Endothelial cell of hepatic sinusoid (primary cell): ENCODE measurements around the gene RHEBL1.

Source experiments
- in situ Hi-C: cut with HindIII; loops from 2 replicates; pipeline ENCODE4 v1.10.0; 2017; ENCODE audit warnings: low sequenced_read_pairs

Gene RHEBL1

DNA sequence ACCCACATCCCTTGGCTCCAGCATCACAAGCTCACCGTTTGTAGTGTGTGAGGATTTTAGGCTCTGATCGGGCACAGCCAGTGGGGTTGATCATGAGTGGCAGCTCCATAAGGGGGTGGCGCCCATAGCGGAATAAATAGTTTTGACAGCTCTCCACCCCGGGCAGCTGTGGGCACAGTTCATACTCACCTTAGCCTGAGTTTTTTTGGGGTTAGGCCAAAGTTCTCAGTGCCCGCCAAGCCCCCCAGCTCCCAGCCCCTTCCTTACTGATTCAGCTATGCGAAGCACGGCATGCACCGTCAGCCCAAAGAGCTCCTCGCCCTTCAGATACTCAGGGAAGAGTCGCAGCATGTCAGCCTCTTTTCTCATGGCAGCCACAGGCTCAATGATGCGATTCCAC, 45.2 kb downstream of the RHEBL1 start:
- in situ Hi-C loops: loop anchor here (5.0 kb wide), 1 partner anchor 243 kb away; the partner anchor contains the start of gene TUBA1C

DNA sequence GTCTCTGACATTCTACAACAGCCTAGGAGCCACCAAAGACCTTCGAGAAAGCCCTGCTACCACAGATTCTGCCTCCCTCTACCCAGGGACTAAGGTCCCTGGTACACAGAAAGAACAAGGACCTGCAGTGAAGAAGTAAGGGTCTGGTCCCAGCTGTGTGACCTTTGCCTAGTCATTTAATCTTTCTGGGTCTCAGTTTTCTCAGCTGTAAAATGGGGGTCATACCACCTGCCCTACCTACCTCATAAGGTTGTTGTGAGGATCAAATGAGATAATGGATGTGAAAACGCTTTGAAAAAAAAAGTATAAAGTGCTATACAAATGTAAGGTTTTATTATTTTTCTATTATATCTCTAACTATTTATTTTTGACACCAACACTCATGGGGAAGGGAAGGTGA, 46.0 kb downstream of the RHEBL1 start:
- in situ Hi-C loops: loop anchor here (5.0 kb wide), 1 partner anchor 243 kb away; the partner anchor contains the start of gene TUBA1C

DNA sequence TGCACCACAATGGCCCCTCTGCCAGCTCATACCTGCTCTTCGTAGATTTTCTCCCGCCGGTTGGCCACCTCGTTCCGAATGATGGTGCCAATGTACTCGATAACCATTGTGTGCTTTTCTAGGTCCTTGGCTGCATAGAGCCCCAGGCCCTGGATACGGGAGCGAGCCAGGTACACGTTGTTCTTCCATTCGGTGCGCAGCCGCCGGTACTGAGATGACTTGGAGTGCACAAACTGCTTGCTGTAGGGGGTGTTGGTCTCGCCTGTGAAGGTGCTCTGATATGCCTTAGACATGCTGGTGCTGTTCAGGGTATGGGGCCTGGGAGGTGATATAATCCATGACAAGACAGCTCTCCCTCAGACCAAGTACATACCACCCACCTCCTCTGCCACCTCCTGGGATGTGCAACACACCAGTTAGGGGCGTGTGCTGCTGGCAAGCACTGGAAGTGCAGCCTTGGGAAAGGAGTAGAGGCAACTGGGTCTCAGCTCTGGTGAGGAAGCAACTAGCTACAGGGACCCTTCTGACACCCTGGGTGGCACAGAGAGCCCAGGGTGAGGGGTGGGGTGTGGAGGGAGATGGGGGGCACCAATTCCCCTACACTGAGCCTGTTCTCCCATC, 47.1 kb downstream of the RHEBL1 start:
- in situ Hi-C loops: loop anchor here (5.0 kb wide), 1 partner anchor 245 kb away; the partner anchor contains the start of gene TUBA1C

DNA sequence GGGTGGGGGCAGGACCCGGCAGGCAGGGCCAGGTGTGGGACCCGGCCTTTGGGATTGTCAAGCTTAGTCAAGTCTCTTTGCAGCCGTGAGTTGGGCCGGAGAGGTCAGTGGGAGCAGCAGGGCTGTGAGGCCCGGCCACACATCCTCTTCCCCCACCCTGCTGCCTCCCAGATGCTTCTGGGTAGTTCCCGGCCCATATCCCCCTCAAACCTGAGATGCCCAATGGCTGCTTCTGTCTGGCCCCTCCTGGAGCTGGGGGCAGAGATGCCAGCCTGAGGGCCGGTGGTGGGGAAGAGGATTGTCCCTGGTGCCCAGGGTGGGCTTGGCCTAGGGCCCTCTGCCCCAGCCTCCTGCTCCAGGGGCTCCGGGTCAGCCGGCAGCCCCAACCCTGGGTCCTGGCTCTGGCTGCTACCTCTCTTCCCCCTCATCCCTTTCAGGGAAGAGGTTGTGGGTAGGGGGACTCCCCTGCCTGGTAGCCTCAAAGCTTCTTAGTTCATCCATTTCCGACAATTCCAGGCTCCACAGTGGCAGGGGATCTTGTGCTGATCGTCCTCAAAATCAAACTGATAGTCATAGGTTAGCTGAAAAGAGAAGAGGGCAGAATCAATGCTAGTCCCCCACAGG, 48.4 kb downstream of the RHEBL1 start:
- in situ Hi-C loops: loop anchor here (5.0 kb wide), 1 partner anchor 246 kb away; the partner anchor contains the start of gene TUBA1C

DNA sequence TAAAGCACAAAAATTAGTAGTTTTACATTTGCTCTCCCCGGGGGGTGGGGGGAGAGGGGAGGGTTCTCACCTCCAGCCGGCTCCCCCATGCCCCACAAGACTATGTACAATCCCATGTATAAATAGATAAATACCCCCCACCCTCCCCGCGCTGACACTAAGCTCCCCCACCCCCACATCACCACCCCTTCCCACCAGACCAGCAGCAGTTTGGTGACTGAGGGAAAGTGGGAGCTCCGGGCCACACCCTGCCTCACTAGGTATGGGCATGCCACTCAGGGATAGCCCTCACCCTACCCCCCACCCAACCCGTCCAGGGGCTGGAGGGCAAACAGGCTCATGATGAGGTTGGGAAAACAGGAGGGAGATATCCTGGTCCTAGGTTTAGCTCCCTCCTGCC, 49.3 kb downstream of the RHEBL1 start:
- in situ Hi-C loops: loop anchor here (5.0 kb wide), 1 partner anchor 247 kb away; the partner anchor contains the start of gene TUBA1C

DNA sequence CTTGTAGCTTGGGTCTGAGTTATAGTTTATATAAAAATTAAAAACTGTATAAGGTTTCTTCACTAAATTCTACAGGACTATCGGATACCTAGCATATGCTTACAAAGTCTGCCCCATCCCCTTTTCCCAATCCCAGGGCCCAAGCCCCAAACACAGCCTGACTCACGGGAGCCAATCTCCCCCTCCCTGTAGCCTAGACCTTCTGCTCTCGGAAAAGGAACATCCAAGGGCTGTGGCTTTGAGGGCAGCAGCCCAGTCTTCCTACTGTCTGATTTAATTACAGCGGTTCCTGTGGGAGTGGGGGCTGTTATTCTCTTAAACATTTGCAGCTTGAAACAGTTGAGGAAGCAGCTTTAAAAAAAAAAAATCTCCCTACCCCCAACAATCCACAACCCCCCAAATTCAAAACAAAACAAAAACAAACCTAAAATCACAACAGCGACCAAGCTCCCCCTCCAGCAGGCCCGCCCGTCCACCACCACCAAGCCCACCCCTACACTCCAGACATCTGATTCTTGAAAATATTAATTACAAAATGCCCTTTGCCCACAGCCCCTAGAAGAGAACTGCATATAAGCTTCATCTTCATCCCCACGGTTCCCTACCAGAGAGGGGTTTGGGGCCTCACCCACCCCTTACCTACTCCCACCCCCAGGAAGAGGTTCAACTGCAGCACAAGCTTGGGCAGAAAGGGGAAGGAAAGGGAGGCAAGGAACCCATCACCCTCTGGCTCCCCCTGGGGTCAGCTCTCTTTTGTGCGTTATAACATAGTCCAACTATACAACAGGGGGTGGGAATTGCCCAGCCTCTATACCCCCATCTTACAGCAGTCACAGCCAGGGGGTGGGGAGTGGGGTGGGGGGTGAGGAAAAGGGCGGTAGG, 50.1 kb downstream of the RHEBL1 start:
- in situ Hi-C loops: loop anchor here (5.0 kb wide), 1 partner anchor 248 kb away; the partner anchor contains the start of gene TUBA1C

DNA sequence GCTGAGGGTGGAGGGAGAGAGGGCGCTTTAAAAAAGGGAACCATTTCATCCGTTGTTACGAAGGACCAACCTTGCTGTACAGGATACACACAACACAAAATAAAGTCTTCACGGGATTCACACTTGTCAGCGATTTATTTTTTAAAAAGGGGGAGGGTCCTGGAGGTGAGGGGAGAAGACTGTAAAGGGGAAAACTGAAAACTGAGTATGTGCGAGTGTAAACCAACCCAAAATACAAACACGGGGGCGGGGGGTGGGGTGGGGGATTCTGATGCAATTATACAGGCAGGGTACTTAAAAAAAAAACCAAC, 50.7 kb downstream of the RHEBL1 start:
- in situ Hi-C loops: no loop called here

DNA sequence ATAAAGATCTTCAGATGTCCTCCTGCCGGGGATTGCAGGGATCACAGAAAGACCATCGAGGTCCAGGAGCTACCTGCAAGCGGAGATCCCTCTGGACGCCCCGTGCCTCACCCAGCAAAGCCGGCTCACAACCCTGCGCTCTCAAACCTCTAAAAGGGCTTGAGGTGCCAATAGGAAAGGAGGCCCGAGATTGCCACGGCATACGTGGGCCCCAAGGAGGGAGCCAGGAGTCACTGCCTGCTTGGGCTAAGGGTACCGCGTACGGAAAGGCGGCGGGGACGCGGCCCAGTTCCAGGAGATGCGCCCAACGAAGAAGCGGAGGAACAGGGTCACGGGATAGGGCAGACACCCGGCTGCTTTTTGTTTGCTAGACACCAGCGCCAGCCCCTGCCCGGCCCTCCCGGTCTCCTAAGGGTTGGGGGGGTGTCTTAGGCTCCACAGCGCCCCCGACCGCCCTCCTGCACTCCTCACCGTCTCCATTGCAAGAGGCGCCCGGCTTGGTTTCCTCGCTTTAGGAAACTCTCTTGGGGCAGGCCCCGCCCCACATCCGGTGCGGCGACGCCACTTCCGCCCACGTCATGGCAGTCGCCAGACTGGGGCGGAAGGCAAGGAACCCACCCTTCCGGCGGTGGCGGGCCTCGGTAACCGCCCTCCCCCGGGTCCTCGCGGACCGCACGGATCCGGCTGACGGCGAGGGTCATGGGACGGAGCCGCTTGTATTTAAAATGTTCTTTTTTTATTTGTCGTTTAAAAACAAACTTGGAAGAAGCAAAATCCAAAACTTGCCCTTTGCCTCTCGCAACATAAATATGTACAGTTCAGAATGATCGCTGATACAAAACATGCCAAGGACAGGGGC, 51.3 kb downstream of the RHEBL1 start, which contains the start of gene PRKAG1:
PRKAG1 (minus strand) TSS at position 516 of the 859 bp plus-strand sequence; CDS start at position 480, 36 bp downstream.
- in situ Hi-C loops: no loop called here

DNA sequence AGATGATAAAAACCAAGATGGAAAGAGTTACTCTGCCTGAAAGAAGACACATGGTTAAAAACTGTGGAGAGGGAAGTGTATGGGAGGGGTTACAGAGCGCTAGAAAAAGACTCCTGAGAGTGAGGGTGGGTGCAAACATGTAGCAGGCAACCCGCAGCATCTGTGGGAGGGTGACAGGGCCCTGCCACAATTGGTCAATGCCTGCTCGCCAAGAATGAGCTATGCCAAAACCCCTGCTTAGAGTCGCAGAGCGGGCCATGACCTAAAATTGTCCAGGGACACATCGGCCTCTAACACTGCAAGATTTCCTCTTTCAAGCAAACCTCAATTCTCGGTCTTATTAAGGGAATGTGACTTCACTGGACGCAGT, 51.9 kb downstream of the RHEBL1 start:
- in situ Hi-C loops: no loop called here

DNA sequence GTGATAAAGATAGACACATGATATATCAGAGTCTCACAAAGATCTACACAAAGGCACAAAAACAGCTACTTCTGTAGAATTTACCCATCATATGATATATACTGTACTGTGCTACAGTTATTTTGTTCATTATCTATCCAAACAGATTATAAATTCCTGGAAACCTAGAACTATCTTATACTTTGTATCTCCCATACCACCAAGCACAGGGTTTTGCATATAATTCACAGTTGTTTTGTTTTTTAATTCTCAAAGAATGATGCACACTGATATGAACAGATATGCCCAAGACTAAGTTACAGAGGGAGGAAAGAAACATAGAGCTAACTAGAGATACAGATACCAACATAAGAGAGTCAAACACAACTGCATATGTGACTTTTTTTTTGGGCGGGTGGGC, 54.6 kb downstream of the RHEBL1 start:
- in situ Hi-C loops: no loop called here
